Lung (tissue), 12 donors: Measurements from ENCODE around the gene CD48. TPM values are rescaled to one million over a fixed set of nuclear protein-coding genes. Genes with fewer than 3 reads are reported as not detected.

Experiments used
- ATAC-seq: fragments of 200-7000 bp; cut with Tn5 transposase; one replicate; pipeline ENCODE4 v1.9.1; 2020; ENCODE audit warnings: moderate number of reproducible peaks; ENCODE audit not compliant: insufficient read depth, low FRiP score
- DNase-seq, 3 donors: peaks; one replicate each; pipeline ENCODE4 v3.0.0-alpha.2; 2013 to 2017
- H3K27ac ChIP-seq, 2 donors: one replicate each; pipeline ENCODE4 v1.5.1; 2013; ENCODE audit warnings: mild to moderate bottlenecking in 2 of 2, moderate library complexity in 2 of 2, control low read depth in 1 of 2, inconsistent platforms in 1 of 2, low read depth in 1 of 2, low read length in 1 of 2
- H3K27me3 ChIP-seq, 3 donors: one replicate each; pipeline ENCODE4 v1.5.1; 2013; ENCODE audit warnings: low read length in 2 of 3; ENCODE audit not compliant: control insufficient read depth in 3 of 3, insufficient read depth in 3 of 3
- H3K36me3 ChIP-seq, 4 donors: one replicate each; pipeline ENCODE4 v1.5.1; 2013; ENCODE audit warnings: low read length in 4 of 4, mild to moderate bottlenecking in 1 of 4, moderate library complexity in 1 of 4; ENCODE audit not compliant: control insufficient read depth in 4 of 4, insufficient read depth in 4 of 4
- H3K4me1 ChIP-seq, 5 donors: one replicate each; pipeline ENCODE4 v1.5.1; 2013; ENCODE audit warnings: low read length in 5 of 5, mild to moderate bottlenecking in 2 of 5, moderate library complexity in 1 of 5; ENCODE audit not compliant: control insufficient read depth in 5 of 5, insufficient read depth in 5 of 5
- H3K4me3 ChIP-seq: one replicate; pipeline ENCODE4 v1.5.1; 2013; ENCODE audit warnings: mild to moderate bottlenecking, control low read depth, moderate library complexity
- H3K9ac ChIP-seq, 2 donors: one replicate each; pipeline ENCODE4 v1.5.1; 2013; ENCODE audit warnings: low read length in 2 of 2, control low read depth in 1 of 2; ENCODE audit not compliant: insufficient read depth in 1 of 2
- H3K9me3 ChIP-seq, 4 donors: one replicate each; pipeline ENCODE4 v1.5.1; 2013; ENCODE audit warnings: low read length in 3 of 4, mild to moderate bottlenecking in 1 of 4, moderate library complexity in 1 of 4; ENCODE audit not compliant: control insufficient read depth in 4 of 4, insufficient read depth in 3 of 4
- WGBS, 2 donors: extraction: QIAGEN DNeasy Blood & Tissue Kit; methylation state at CpG; one replicate each; pipeline ENCODE4 v1.1.7; 2013; 5-methylcytosine and 5-hydroxymethylcytosine counted together
- polyA plus RNA-seq, 2 donors: library from polyadenylated mRNA; stranded (reverse); fragments of 200-250 nt; gene quantifications; one replicate each; pipeline ENCODE4 v1.2.1, GENCODE V29; 2013
- total RNA-seq, 2 donors: library from RNA; depleted of rRNA in 1 of 2; stranded (reverse); fragments of >200 nt in 1 of 2; gene quantifications; one replicate each; pipeline ENCODE4 v1.2.1, GENCODE V29; 2014 to 2021
- TF ChIP-seq, protein P1 (sequence below): IDR thresholded peaks from 2 replicates; pipeline ENCODE4 v1.5.1; 2012; ENCODE audit warnings: mild to moderate bottlenecking; ENCODE audit errors: control extremely low read depth, extremely low read depth
- donor health status: control.
- donor health status: control.
- donor health status: Bipolar disorder and iron deficiency.
- donor health status: healthy.
- donor health status: DM: yes; HTN: yes; CAD: no.

The CD48 gene
- total and polyA plus RNA-seq, 4 donors: 16.4 to 126 (median 25.6) TPM

DNA sequence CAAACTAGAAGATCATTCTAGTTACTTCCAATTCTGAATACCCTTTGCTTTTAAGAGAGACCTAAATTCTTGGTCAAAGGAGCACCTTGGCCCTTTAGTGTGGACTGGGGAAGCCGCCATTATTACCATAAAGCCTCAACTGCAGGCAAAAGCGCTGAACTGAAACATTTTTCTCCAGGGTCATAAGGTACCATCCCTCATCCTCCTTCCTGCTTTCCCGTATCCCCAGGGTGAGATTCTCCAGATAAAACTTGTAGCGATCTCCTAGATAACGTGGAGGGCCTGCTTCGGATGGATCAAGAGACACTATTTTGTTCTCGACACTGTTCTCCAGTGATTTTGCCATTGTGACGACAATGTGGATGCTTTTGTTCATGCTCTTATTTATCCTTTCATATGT, 74.6 kb downstream of the CD48 start:
- Histone ChIP-seq H3K9ac (no peak overlapping the region), H3K9me3 (no peaks in the 10 kb centered on the region), H3K4me1 (peaks cover 0 to 3% (median 0%) of the 10 kb centered on the region in 5 donors), H3K27ac (no peak overlapping the region), H3K36me3 (no peaks in the 10 kb centered on the region), H3K27me3 (no peaks in the 10 kb centered on the region), H3K4me3 (no peak overlapping the region)
- no peak for ATAC-seq
- DNase-seq: no peak
- WGBS, 2 donors: 96 to 97% methylated on average over 8 of the region's 8 CpGs
- TF ChIP-seq, protein P1, sequence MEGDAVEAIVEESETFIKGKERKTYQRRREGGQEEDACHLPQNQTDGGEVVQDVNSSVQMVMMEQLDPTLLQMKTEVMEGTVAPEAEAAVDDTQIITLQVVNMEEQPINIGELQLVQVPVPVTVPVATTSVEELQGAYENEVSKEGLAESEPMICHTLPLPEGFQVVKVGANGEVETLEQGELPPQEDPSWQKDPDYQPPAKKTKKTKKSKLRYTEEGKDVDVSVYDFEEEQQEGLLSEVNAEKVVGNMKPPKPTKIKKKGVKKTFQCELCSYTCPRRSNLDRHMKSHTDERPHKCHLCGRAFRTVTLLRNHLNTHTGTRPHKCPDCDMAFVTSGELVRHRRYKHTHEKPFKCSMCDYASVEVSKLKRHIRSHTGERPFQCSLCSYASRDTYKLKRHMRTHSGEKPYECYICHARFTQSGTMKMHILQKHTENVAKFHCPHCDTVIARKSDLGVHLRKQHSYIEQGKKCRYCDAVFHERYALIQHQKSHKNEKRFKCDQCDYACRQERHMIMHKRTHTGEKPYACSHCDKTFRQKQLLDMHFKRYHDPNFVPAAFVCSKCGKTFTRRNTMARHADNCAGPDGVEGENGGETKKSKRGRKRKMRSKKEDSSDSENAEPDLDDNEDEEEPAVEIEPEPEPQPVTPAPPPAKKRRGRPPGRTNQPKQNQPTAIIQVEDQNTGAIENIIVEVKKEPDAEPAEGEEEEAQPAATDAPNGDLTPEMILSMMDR: no peak

DNA sequence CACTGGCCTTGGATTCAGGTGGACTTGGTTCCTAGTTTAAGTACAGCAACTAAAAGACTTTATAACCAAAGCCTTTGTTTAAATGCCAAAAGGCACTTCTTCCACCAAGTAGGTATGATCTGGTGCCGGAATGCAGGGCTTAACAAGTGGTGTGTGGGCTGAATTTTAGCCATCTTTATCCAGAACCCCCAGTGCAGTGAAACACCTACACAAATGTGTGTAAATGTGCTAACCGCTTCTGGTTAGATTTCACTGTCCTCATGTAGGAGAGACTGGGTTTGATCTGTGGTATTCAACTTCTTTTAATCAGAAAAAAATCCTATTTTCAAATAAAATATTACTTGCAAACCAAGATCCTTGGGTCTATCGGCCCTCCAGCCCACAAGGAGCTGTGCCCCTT, 75.1 kb downstream of the CD48 start:
- ATAC-seq: no peak

DNA sequence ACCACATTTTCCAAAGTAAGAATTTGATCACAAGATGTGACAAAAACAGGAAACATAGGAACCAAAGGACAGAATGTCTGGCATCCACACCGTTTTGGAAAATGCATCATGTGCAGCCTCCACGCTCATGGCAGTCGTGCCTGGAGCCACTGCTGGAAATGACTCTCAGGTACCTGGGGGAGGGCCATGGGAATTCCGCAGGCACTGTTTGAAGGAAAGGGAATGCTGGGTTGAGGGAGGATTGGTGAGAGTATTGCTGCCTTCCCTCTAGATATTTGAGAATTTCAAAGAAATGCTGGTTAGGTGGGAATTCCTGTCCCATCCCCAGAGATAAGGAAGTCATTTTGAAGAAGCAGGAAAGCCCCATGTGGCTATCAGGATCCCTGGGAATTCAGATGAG, 75.5 kb downstream of the CD48 start:
- TF ChIP-seq, protein P1: no peak

More for the DNA sequence above, 75.1 kb downstream of the CD48 start:
- no peak for DNase-seq
- H3K9me3 ChIP-seq: no peaks in the 10 kb centered on the region
- H3K36me3 ChIP-seq: no peaks in the 10 kb centered on the region
- no peak overlapping the region for H3K4me3 ChIP-seq
- no peaks in the 10 kb centered on the region for H3K27me3 ChIP-seq
- TF ChIP-seq, protein P1: no peak
- WGBS, 2 donors: 94 to 98% methylated on average over 3 of the region's 3 CpGs
- no peak overlapping the region for H3K9ac ChIP-seq
- H3K27ac ChIP-seq: no peak overlapping the region
- peaks cover 0 to 3% (median 0%) of the 10 kb centered on the region in 5 donors for H3K4me1 ChIP-seq

More for the DNA sequence above, 75.5 kb downstream of the CD48 start:
- Histone ChIP-seq H3K9me3 (no peaks in the 10 kb centered on the region), H3K27ac (no peak overlapping the region), H3K4me3 (no peak overlapping the region), H3K36me3 (no peaks in the 10 kb centered on the region), H3K4me1 (peaks cover 0 to 3% (median under 1%) of the 10 kb centered on the region in 5 donors), H3K27me3 (no peaks in the 10 kb centered on the region), H3K9ac (no peak overlapping the region)
- ATAC-seq (no peak), DNase-seq (no peak)
- WGBS, 2 donors: 81 to 90% methylated on average over 4 of the region's 4 CpGs
